Fibroblast of lung (primary cell): Measurements from ENCODE around the gene DBT. TPM values are rescaled to one million over a fixed set of nuclear protein-coding genes. Genes with fewer than 3 reads are reported as not detected.

Experiments used
- DNase-seq, 2 donors: peaks; one replicate each; pipeline versions ENCODE4 v3.0.0 to v3.0.0-alpha.2; 2010; ENCODE audit warnings: low read depth in 2 of 2
- H2AFZ ChIP-seq: 2 replicates; pipeline ENCODE4 v1.5.1; 2012; ENCODE audit warnings: low read length, control low read depth, inconsistent platforms
- H3K27ac ChIP-seq: 2 replicates; pipeline ENCODE4 v1.5.1; 2011; ENCODE audit warnings: low read length, control low read depth; ENCODE audit not compliant: insufficient read depth
- H3K27me3 ChIP-seq: 2 replicates; pipeline ENCODE4 v1.5.1; 2011; ENCODE audit warnings: mild to moderate bottlenecking, low read length; ENCODE audit not compliant: control insufficient read depth, insufficient read depth
- H3K36me3 ChIP-seq: 2 replicates; pipeline ENCODE4 v1.5.1; 2011; ENCODE audit warnings: low read length; ENCODE audit not compliant: control insufficient read depth, insufficient read depth
- H3K4me1 ChIP-seq: 2 replicates; pipeline ENCODE4 v1.5.1; 2011; ENCODE audit warnings: low read length; ENCODE audit not compliant: control insufficient read depth, insufficient read depth; ENCODE audit errors: extremely low read depth
- H3K4me2 ChIP-seq: 2 replicates; pipeline ENCODE4 v1.5.1; 2011; ENCODE audit warnings: low read length, control low read depth; ENCODE audit not compliant: insufficient read depth; ENCODE audit errors: extremely low read depth
- H3K4me3 ChIP-seq, 4 experiments: fragments of 200-600 bp in 1 of 4; sonication (generic) in 1 of 4; replicated peaks in 1 of 4; 2 replicates each; pipeline ENCODE4 v1.5.1; 2011 to 2016; ENCODE audit warnings: low read length in 4 of 4, low read depth in 3 of 4, mild to moderate bottlenecking in 3 of 4, control low read depth in 2 of 4, inconsistent platforms in 1 of 4, mixed read lengths in 1 of 4; ENCODE audit not compliant: insufficient read depth in 1 of 4; ENCODE audit errors: control extremely low read depth in 1 of 4
- H3K79me2 ChIP-seq: 2 replicates; pipeline ENCODE4 v1.5.1; 2012; ENCODE audit warnings: mild to moderate bottlenecking, low read length, inconsistent platforms; ENCODE audit not compliant: control insufficient read depth, insufficient read depth
- H3K9ac ChIP-seq: 2 replicates; pipeline ENCODE4 v1.5.1; 2011; ENCODE audit warnings: mild to moderate bottlenecking, low read length, control low read depth; ENCODE audit not compliant: insufficient read depth
- H3K9me3 ChIP-seq: 2 replicates; pipeline ENCODE4 v1.5.1; 2012; ENCODE audit warnings: low read depth, low read length; ENCODE audit not compliant: control insufficient read depth, insufficient read depth
- H4K20me1 ChIP-seq: 2 replicates; pipeline ENCODE4 v1.5.1; 2011; ENCODE audit warnings: low read length; ENCODE audit not compliant: control insufficient read depth, insufficient read depth; ENCODE audit errors: extremely low read depth
- CTCF ChIP-seq, 2 donors: IDR thresholded peaks in 1 of 2; conservative IDR thresholded peaks in 1 of 2; 1 replicate in 1 of 2; 2 replicates in 1 of 2; pipeline ENCODE4 v1.5.1; 2011 to 2012; ENCODE audit warnings: low read length in 2 of 2, control low read depth in 1 of 2, inconsistent platforms in 1 of 2, low read depth in 1 of 2, mild to moderate bottlenecking in 1 of 2
- EZH2 ChIP-seq: IDR thresholded peaks from 2 replicates; pipeline ENCODE4 v1.5.1; 2012; ENCODE audit warnings: low read length, control low read depth, mild to moderate bottlenecking; ENCODE audit errors: missing control alignments
- polyA plus RNA-seq, 2 donors: library from polyadenylated mRNA; depleted of rRNA in 1 of 2; stranded (reverse) in 1 of 2; unstranded in 1 of 2; fragments of >200 nt; gene quantifications; 2 replicates each; pipeline ENCODE4 v1.2.1, GENCODE V29; 2011 to 2012; ENCODE audit warnings: missing spikeins in 1 of 2
- total RNA-seq: library from RNA; depleted of rRNA; stranded (reverse); fragments of >200 nt; gene quantifications from 2 replicates; pipeline ENCODE4 v1.2.1, GENCODE V29; 2014

DBT gene
- total and polyA plus RNA-seq, 2 donors (not counting 1 experiment from before 2014, with no cell fraction given): 7.9 to 9.4 TPM

- Histone ChIP-seq H3K4me1 (no peaks in the 10 kb centered on the region), H2AFZ (no peak overlapping the region), H3K4me2 (no peak overlapping the region), H3K27me3 (no peaks in the 10 kb centered on the region), H3K79me2 (no peaks in the 10 kb centered on the region), H3K27ac (no peak overlapping the region), H3K9me3 (no peaks in the 10 kb centered on the region), H3K36me3 (peaks cover 2% of the 10 kb centered on the region), H4K20me1 (no peaks in the 10 kb centered on the region), H3K4me3 (no peak overlapping the region), H3K9ac (no peak overlapping the region)
- DNase-seq: no peak
- TF ChIP-seq CTCF (conservative IDR thresholded peaks at IDR 0.05 in 1 of 2, IDR thresholded peaks at IDR 0.05 in 1 of 2; ENCODE audit: low read depth in 1 of 2, low read length in 2 of 2) (no peak), EZH2 (no peak)
These were observed 98.0 kb downstream of the DBT start for GRCh38 chr1:100151679-100152078.

- no peak overlapping the region for H3K4me2 ChIP-seq
- no peak for TF ChIP-seq EZH2
- no peak for TF ChIP-seq CTCF (conservative IDR thresholded peaks at IDR 0.05 in 1 of 2, IDR thresholded peaks at IDR 0.05 in 1 of 2; ENCODE audit: low read depth in 1 of 2, low read length in 2 of 2)
- DNase-seq: no peak
- no peak overlapping the region for H2AFZ ChIP-seq
- H3K4me3 ChIP-seq: no peak overlapping the region
- H3K27ac ChIP-seq: no peak overlapping the region
- H3K9ac ChIP-seq: no peak overlapping the region
- no peaks in the 10 kb centered on the region for H4K20me1 ChIP-seq
- H3K4me1 ChIP-seq: no peaks in the 10 kb centered on the region
- no peaks in the 10 kb centered on the region for H3K9me3 ChIP-seq
- no peaks in the 10 kb centered on the region for H3K27me3 ChIP-seq
- no peaks in the 10 kb centered on the region for H3K79me2 ChIP-seq
- peaks cover 2% of the 10 kb centered on the region for H3K36me3 ChIP-seq
These were observed 101.8 kb downstream of the DBT start for GRCh38 chr1:100147875-100148274.

GRCh38 chr1:100146958-100147357 lies 102.7 kb downstream of the DBT start:
- DNase-seq: no peak
- Histone ChIP-seq H3K79me2 (no peaks in the 10 kb centered on the region), H4K20me1 (no peaks in the 10 kb centered on the region), H3K9ac (no peak overlapping the region), H3K4me2 (no peak overlapping the region), H3K27ac (no peak overlapping the region), H3K4me1 (no peaks in the 10 kb centered on the region), H3K9me3 (no peaks in the 10 kb centered on the region), H3K36me3 (peaks cover 2% of the 10 kb centered on the region), H2AFZ (no peak overlapping the region), H3K27me3 (no peaks in the 10 kb centered on the region), H3K4me3 (no peak overlapping the region)
- TF ChIP-seq CTCF (conservative IDR thresholded peaks at IDR 0.05 in 1 of 2, IDR thresholded peaks at IDR 0.05 in 1 of 2; ENCODE audit: low read depth in 1 of 2, low read length in 2 of 2): no peak
- TF ChIP-seq EZH2: no peak
